Ishikawa (cell line): ENCODE results near the gene PTCHD4.

Source experiments
- EP300 ChIP-seq: IDR thresholded peaks from 2 replicates; pipeline ENCODE4 v1.6.1; 2012; ENCODE audit warnings: borderline replicate concordance
- FOXM1 ChIP-seq: IDR thresholded peaks from 2 replicates; pipeline ENCODE4 v1.6.1; 2012; ENCODE audit warnings: low read depth, borderline replicate concordance
- MAX ChIP-seq: IDR thresholded peaks from 2 replicates; pipeline ENCODE4 v1.6.1; 2012
- NFIC ChIP-seq: IDR thresholded peaks from 2 replicates; pipeline ENCODE4 v1.6.1; 2012
- TAF1 ChIP-seq: IDR thresholded peaks from 2 replicates; pipeline ENCODE4 v1.6.1; 2012; ENCODE audit warnings: low read depth, mild to moderate bottlenecking
- TCF12 ChIP-seq: IDR thresholded peaks from 2 replicates; pipeline ENCODE4 v1.6.1; 2012; ENCODE audit warnings: low read depth
- YY1 ChIP-seq: IDR thresholded peaks from 2 replicates; pipeline ENCODE4 v1.6.1; 2012; ENCODE audit warnings: low read depth
- ZBTB7A ChIP-seq: IDR thresholded peaks from 2 replicates; pipeline ENCODE4 v1.6.1; 2012; ENCODE audit warnings: low read depth
- TF ChIP-seq, protein P1 (sequence below): IDR thresholded peaks from 2 replicates; pipeline ENCODE4 v1.6.1; 2012

- TF ChIP-seq TAF1 (no peak), MAX (no peak), TCF12 (no peak), YY1 (no peak), EP300 (no peak), FOXM1 (no peak), NFIC (no peak), ZBTB7A (no peak)
- TF ChIP-seq, protein P1, sequence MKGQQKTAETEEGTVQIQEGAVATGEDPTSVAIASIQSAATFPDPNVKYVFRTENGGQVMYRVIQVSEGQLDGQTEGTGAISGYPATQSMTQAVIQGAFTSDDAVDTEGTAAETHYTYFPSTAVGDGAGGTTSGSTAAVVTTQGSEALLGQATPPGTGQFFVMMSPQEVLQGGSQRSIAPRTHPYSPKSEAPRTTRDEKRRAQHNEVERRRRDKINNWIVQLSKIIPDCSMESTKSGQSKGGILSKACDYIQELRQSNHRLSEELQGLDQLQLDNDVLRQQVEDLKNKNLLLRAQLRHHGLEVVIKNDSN: no peak
Observed at GRCh38 chr6:48144021-48144420, 33.0 kb upstream of the PTCHD4 start.
